HUES48 (cell line): Measurements from ENCODE around the gene PODNL1.
"Not testable (repeated sequence)": the region's sequence is repeated elsewhere in the genome, so short reads cannot be mapped to it uniquely, and the experiment has no call there.

ENCODE experiments used
- H3K27ac ChIP-seq: one replicate; pipeline ENCODE4 v1.7.0; 2013; ENCODE audit warnings: low read depth, low read length, inconsistent platforms
- H3K27me3 ChIP-seq: 2 replicates; pipeline ENCODE4 v1.6.1; 2013; ENCODE audit warnings: mild to moderate bottlenecking, low read length; ENCODE audit not compliant: control insufficient read depth, insufficient read depth
- H3K36me3 ChIP-seq: 2 replicates; pipeline ENCODE4 v1.6.1; 2013; ENCODE audit warnings: low read length; ENCODE audit not compliant: control insufficient read depth, insufficient read depth
- H3K4me1 ChIP-seq: 2 replicates; pipeline ENCODE4 v1.6.1; 2013; ENCODE audit warnings: mild to moderate bottlenecking, low read length; ENCODE audit not compliant: control insufficient read depth, insufficient read depth
- H3K4me3 ChIP-seq: 2 replicates; pipeline ENCODE4 v1.5.1; 2013; ENCODE audit warnings: mild to moderate bottlenecking, low read depth, low read length
- H3K9ac ChIP-seq: 2 replicates; pipeline ENCODE4 v1.6.1; 2013; ENCODE audit warnings: mild to moderate bottlenecking, low read depth, low read length, moderate library complexity
- H3K9me3 ChIP-seq: 2 replicates; pipeline ENCODE4 v1.6.1; 2013; ENCODE audit warnings: low read length; ENCODE audit not compliant: control insufficient read depth, insufficient read depth

Gene PODNL1

DNA sequence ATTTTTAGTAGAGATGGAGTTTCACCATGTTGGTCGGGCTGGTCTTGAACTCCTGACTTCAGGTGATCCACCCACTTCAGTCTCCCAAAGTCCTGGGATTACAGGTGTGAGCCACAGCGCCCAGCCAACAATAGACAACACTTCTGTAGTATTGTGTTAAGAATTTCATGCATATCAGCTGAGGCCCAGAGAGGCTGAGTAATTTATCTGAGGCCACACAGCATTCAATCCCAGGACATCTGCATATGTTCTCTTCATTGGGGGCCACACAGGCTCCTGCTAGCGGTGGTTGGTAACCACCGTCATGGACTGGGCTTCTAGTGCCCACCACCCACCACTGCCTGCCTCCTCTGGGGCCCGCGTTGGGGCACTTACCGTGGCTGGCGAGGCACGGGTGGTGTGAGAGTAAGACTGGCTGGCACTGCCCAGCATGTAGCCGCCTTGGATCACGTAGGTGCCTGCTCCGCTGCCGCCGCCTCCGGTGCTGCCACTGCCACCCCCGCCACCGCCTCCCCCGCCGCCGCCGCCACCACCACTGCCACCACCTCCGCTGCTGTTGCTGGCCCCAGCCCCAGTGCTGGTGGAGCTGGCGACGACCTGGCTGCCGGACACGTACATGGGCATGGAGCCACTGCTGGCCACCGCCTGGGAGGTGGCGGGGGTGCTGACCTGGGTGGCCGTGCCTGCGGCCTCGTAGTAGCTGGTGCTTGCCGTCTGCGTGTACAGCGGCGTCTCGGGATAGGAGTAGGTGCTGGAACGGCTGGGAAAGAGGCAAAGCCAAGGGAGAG lies 34.3 kb upstream of the PODNL1 start:
- peaks cover 27% of the 10 kb centered on the region for H3K36me3 ChIP-seq

DNA sequence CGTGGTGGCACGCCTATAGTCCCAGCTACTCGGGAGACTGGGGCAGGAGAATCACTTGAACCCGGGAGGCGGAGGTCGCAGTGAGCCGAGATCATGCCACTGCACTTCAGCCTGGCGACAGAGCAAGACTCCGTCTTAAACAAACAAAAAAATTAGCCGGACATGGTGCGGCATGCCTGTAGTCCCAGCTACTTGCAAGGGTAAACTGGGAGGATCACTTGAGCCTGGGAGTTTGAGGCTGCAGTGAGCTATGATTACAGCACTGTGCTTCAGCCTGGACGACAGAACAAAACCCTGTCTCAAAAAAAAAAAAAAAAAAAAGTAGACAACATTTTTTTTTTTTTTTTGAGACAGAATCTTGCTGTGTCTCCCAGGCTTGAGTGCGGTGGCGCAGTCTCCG lies 33.7 kb upstream of the PODNL1 start:
- not testable (repeated sequence) for H3K27ac ChIP-seq, H3K4me3 ChIP-seq, H3K9me3 ChIP-seq, H3K4me1 ChIP-seq, H3K27me3 ChIP-seq, H3K9ac ChIP-seq
- peaks cover 32% of the 10 kb centered on the region for H3K36me3 ChIP-seq

More for the DNA sequence above, 34.3 kb upstream of the PODNL1 start:
- Histone ChIP-seq H3K9me3 (no peaks in the 10 kb centered on the region), H3K9ac (no peak overlapping the region), H3K4me1 (no peaks in the 10 kb centered on the region), H3K4me3 (no peak overlapping the region), H3K27me3 (no peaks in the 10 kb centered on the region), H3K27ac (no peak overlapping the region)

DNA sequence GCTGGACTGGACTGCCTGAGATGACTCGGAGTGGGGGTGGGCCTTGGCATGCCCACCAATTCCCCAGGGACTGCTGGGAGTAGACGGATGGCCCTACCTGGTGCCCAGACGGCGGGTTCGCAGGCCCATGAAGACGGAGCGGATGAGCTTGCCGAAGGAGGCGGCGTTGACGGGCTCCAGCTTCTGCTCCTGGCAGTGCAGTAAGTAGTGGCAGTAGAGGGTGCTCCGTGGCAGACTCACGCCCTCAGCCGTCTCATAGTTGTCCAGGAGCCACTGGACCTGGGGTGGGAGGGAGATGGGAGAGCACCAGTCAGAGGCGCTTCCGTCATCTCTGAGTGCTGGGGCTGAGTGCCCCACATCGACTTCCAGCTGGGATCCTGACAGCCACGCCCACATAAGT lies 31.7 kb upstream of the PODNL1 start:
- Histone ChIP-seq H3K9ac (no peak overlapping the region), H3K36me3 (peaks cover 46% of the 10 kb centered on the region), H3K27ac (no peak overlapping the region), H3K9me3 (no peaks in the 10 kb centered on the region), H3K4me3 (no peak overlapping the region), H3K27me3 (no peaks in the 10 kb centered on the region), H3K4me1 (no peaks in the 10 kb centered on the region)

DNA sequence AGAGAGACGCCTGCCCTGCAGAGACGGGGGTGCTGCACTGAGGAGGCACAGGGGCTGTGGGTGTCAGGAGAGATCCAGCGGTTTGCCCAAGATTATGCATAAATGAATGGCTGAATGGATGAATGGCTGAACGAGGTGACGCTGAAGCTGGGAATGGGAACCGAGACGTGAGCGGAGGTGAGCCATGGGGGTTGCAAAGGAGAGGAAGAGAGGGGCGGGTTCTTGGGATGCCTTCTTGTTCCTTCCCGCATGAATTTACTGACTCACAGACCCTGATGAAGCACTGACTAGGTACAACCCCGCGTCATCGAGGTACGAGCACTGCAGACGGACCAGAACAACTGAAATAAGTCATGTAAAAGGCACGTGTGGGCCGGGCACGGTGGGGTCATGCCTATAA lies 30.8 kb upstream of the PODNL1 start:
- H3K36me3 ChIP-seq, result peaks cover 49% of the 10 kb centered on the region
- no peaks in the 10 kb centered on the region for H3K4me1 ChIP-seq
- no peak overlapping the region for H3K27ac ChIP-seq

DNA sequence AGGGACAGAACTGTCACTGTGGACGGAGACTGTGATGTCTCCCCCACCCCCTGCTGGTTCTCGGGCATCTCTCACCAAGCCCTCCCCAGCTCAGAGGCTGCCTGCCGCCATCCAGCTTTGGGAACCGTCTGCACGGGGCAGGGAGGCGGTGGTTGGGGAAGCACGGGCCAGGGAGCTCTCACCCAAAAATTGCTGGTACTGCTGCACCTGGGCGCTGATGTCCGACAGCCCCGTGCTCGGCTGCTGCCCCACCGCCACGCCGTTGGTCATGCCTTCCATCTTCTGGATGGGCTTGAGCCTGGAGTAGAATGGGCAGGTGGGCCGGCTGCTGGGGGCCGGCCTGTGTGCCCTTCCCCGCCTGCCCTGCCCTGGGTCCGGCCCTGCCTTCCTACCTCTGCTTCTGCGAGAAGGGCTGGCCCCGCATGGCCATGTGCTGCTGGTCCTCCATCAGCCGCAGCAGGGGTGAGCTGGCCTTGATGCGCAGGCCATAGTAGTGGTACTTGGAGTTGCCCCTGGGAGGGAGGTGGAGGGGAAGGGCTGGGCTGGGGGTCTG lies 30.2 kb upstream of the PODNL1 start:
- no peak overlapping the region for H3K4me3 ChIP-seq
- H3K9ac ChIP-seq, result no peak overlapping the region
- H3K9me3 ChIP-seq, result no peaks in the 10 kb centered on the region
- no peak overlapping the region for H3K27ac ChIP-seq
- H3K27me3 ChIP-seq, result no peaks in the 10 kb centered on the region; the same call in 1 of the 2 replicates
- no peaks in the 10 kb centered on the region for H3K4me1 ChIP-seq
- H3K36me3 ChIP-seq, result peaks cover 49% of the 10 kb centered on the region

More for the DNA sequence above, 30.8 kb upstream of the PODNL1 start:
- Histone ChIP-seq H3K9me3 (no peaks in the 10 kb centered on the region), H3K4me3 (no peak overlapping the region), H3K27me3 (no peaks in the 10 kb centered on the region), H3K9ac (no peak overlapping the region)

DNA sequence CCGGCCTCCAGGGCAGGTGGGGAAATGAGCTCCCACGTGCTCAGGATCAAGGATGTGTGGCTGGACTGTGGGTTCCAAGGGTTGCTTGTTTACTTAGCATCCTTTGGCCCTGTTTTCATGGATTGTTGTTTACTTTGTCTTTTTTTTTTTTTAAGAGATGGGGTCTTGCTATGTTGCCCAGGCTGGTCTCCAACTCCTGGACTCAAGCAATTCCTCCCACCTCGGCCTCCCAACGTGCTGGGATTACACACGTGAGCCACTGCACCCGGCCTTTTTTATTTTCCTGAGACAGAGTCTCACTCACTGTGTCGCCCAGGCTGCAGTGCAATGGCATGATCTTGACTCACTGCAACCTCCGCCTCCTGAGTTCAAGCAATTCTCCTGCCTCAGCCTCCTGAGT lies 29.0 kb upstream of the PODNL1 start:
- not testable (repeated sequence) for H3K27ac ChIP-seq, H3K9me3 ChIP-seq, H3K4me1 ChIP-seq, H3K9ac ChIP-seq, H3K4me3 ChIP-seq, H3K27me3 ChIP-seq
- peaks cover 45% of the 10 kb centered on the region for H3K36me3 ChIP-seq

DNA sequence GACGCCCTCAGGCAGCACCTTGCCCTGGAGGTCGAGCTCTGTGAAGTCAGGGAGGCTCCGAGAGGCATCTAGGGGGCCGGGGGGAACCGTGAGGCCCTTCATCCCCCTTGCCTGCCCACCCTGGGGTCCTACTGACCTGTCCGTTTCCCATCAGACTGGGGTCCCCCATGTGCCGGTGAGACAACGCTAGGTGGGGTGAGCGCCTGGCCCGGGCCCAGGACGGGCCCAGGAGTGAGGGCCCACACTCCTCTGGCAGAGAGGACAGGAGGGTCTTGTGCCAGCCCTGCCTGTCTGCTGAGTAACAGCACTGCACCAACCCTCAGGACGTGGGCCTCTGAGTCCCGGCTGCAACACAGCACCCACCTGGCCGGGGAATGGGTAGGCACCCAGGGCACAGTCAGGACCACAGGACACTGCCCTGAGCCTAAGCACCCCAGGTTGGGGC lies 28.5 kb upstream of the PODNL1 start:
- Histone ChIP-seq H3K27me3 (peaks cover 3% of the 10 kb centered on the region; the same call in 1 of the 2 replicates), H3K27ac (no peak overlapping the region), H3K36me3 (peaks cover 45% of the 10 kb centered on the region), H3K9me3 (no peaks in the 10 kb centered on the region), H3K9ac (no peak overlapping the region), H3K4me3 (no peak overlapping the region), H3K4me1 (no peaks in the 10 kb centered on the region)

DNA sequence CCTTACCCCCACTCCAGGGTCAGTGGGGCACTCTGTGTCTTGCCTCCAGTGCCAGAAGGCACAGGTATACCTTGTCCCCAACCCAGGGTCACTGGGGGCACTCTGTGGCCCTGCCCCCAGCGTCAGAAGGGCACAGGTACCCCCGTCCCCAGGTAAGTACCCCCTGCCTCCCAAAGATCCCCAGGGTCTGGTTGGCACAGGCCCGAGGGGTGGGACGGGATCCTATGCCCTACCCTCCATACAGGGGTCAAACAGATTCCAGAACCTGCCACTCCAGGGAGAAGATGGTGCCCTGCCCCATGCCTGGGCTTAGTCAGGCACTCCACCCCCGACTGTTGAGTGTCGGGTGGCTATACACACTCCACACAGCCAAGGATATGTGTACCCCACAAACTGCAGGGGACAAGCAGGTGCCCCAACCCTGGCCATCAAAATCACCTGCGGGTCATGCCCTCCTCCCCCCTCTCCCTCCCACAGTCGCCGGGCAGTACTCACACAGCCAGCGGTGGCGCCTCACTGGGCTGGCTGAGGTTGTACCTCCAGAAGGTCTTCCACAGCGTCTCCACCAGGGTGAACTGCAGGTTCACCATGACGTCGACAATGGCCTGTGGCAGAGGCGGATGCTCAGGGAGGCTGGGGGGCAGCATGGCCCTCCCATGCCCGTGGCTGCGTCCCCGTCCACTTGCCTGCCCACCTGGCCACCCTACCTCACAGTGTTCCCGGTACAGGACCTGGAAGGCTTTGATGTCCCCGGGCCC lies 27.9 kb upstream of the PODNL1 start:
- peaks cover 3% of the 10 kb centered on the region; the same call in 1 of the 2 replicates for H3K27me3 ChIP-seq
- no peaks in the 10 kb centered on the region for H3K4me1 ChIP-seq
- no peak overlapping the region for H3K4me3 ChIP-seq
- no peak overlapping the region for H3K9ac ChIP-seq
- peaks cover 50% of the 10 kb centered on the region for H3K36me3 ChIP-seq
- no peaks in the 10 kb centered on the region for H3K9me3 ChIP-seq
- no peak overlapping the region for H3K27ac ChIP-seq

DNA sequence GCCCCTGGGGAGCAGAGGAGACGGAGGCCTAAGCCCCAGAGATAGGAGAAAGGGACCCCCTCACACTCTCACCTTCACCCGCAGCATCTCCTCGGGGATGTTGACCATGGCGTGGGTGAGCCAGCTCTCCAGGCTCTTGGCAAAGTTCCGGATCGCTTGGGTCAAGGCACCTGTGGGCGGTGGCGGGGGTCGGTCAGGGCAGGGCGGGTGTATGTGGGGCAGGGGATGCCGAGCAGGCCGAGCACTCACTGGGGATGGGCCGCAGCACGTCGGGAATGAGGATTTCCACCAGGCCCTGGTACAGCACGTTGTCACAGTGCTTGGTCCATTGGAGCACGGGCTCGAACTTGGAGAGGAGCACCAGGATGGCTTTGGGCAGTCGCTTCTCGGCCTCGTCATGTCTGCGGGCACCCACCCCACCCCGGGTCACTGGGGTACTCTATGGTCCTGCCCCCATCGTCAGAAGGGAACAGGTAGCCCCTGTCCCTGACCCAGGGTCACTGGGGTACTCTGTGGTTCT lies 27.2 kb upstream of the PODNL1 start:
- H3K4me3 ChIP-seq, result no peak overlapping the region
- H3K9me3 ChIP-seq, result no peaks in the 10 kb centered on the region
- H3K4me1 ChIP-seq, result no peaks in the 10 kb centered on the region
- H3K27ac ChIP-seq, result no peak overlapping the region
- no peak overlapping the region for H3K9ac ChIP-seq
- peaks cover 56% of the 10 kb centered on the region for H3K36me3 ChIP-seq
- peaks cover 3% of the 10 kb centered on the region; the same call in 1 of the 2 replicates for H3K27me3 ChIP-seq

DNA sequence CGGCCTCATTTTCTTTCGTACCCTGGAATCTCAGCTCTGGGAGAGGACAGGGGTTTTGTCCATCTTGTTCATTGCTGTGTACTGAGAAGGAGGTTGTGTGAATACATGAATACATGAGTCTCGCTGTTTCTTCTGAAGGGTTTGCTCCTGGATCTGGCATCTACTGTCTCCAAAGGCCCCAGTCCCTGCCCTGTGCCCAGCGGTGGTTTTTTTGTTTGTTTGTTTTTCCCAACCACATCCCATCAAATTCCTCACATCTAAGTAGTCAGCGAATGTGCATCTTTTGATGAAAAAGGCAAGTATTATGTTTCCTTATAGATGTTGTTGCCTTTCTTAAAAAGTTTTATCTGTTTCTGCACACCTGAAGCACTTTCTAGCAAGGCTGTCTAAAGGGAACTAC lies 26.6 kb upstream of the PODNL1 start:
- H3K4me1 ChIP-seq, result no peaks in the 10 kb centered on the region
- no peak overlapping the region for H3K4me3 ChIP-seq
- peaks cover 3% of the 10 kb centered on the region; the same call in 1 of the 2 replicates for H3K27me3 ChIP-seq
- H3K9ac ChIP-seq, result no peak overlapping the region
- peaks cover 58% of the 10 kb centered on the region for H3K36me3 ChIP-seq
- no peaks in the 10 kb centered on the region for H3K9me3 ChIP-seq
- H3K27ac ChIP-seq, result no peak overlapping the region
